Measurements from ENCODE around the gene TNS3. TPM values are rescaled to one million over a fixed set of nuclear protein-coding genes. Genes with fewer than 3 reads are reported as not detected.

The TNS3 gene
- polyA plus RNA-seq, 3 donors = 92.4 to 94.7 (median 93.7) TPM

- no peak for DNase-seq
These were observed 173.2 kb downstream of the TNS3 start for GRCh38 chr7:47408675-47409074.

- DNase-seq = no peak
These were observed 173.9 kb downstream of the TNS3 start for GRCh38 chr7:47407821-47408674.

- DNase-seq = no peak
These were observed 174.8 kb downstream of the TNS3 start for GRCh38 chr7:47407136-47407535.

- DNase-seq = no peak
These were observed 175.1 kb downstream of the TNS3 start for GRCh38 chr7:47406801-47407129.

GRCh38 chr7:47405921-47406800 lies 175.8 kb downstream of the TNS3 start:
- DNase-seq = no peak

GRCh38 chr7:47405286-47405904 lies 176.5 kb downstream of the TNS3 start:
- DNase-seq = no peak

- no peak for DNase-seq
These were observed 177.9 kb downstream of the TNS3 start for GRCh38 chr7:47404010-47404409.

- no peak for DNase-seq
These were observed 178.7 kb downstream of the TNS3 start for GRCh38 chr7:47402941-47403866.

- DNase-seq = no peak
These were observed 180.0 kb downstream of the TNS3 start for GRCh38 chr7:47401611-47402570.

GRCh38 chr7:47400741-47401206 lies 181.1 kb downstream of the TNS3 start:
- no peak for DNase-seq

GRCh38 chr7:47400001-47400400 lies 181.9 kb downstream of the TNS3 start:
- DNase-seq = no peak

- no peak for DNase-seq
These were observed 187.1 kb downstream of the TNS3 start for GRCh38 chr7:47394751-47395252.

- DNase-seq = no peak
These were observed 187.7 kb downstream of the TNS3 start for GRCh38 chr7:47394216-47394615.

- DNase-seq = no peak
These were observed 188.5 kb downstream of the TNS3 start for GRCh38 chr7:47393406-47393805.

GRCh38 chr7:47392241-47392759 lies 189.6 kb downstream of the TNS3 start:
- peak; percentile 80 for DNase-seq

- DNase-seq = no peak
These were observed 190.2 kb downstream of the TNS3 start for GRCh38 chr7:47391726-47392125.

GRCh38 chr7:47390914-47391313 lies 191.0 kb downstream of the TNS3 start:
- no peak for DNase-seq

GRCh38 chr7:47389923-47390630 lies 191.8 kb downstream of the TNS3 start:
- DNase-seq = no peak

Data from renal pelvis (tissue), 4 donors.